Upper lobe of left lung (tissue), 6 donors: ENCODE results near the gene NCAN. TPM values are rescaled to one million over a fixed set of nuclear protein-coding genes. Genes with fewer than 3 reads are reported as not detected.

Experiments
- ATAC-seq, 2 donors: fragments of 200-7000 bp; cut with Tn5 transposase; one replicate each; pipeline ENCODE4 v1.9.1; 2022; ENCODE audit warnings: mild to moderate bottlenecking in 2 of 2, moderate library complexity in 2 of 2; ENCODE audit not compliant: low FRiP score in 2 of 2
- DNase-seq, 2 donors: peaks; one replicate each; pipeline ENCODE4 v3.0.0-alpha.2; 2019 to 2020
- H3K27ac ChIP-seq, 4 donors: fragments of 200-600 bp; sonication (generic); one replicate each; pipeline ENCODE4 v1.5.1; 2016 to 2019
- H3K27me3 ChIP-seq, 4 donors: fragments of 200-600 bp; sonication (generic); one replicate each; pipeline ENCODE4 v1.5.1; 2017 to 2019
- H3K36me3 ChIP-seq, 4 donors: fragments of 200-600 bp; sonication (generic); one replicate each; pipeline ENCODE4 v1.5.1; 2016 to 2019
- H3K4me1 ChIP-seq, 4 donors: fragments of 200-600 bp; sonication (generic); one replicate each; pipeline ENCODE4 v1.5.1; 2018 to 2019
- H3K4me3 ChIP-seq, 4 donors: fragments of 200-600 bp; sonication (generic); one replicate each; pipeline ENCODE4 v1.5.1; 2017 to 2019; ENCODE audit warnings: mild to moderate bottlenecking in 2 of 4, moderate library complexity in 1 of 4
- H3K9me3 ChIP-seq, 4 donors: fragments of 200-600 bp; sonication (generic); one replicate each; pipeline ENCODE4 v1.5.1; 2018 to 2019
- CTCF ChIP-seq, 6 experiments: fragments of 450-650 bp in 4 of 6; fragments of 200-600 bp in 2 of 6; sonication (generic) in 2 of 6; IDR thresholded peaks; one replicate each; pipeline ENCODE4 v1.5.1; 2016 to 2019; ENCODE audit warnings: antibody characterized with exemption in 6 of 6
- EP300 ChIP-seq, 4 donors: sonication (generic); formaldehyde crosslinking; IDR thresholded peaks; one replicate each; pipeline ENCODE4 v1.5.1; 2017; ENCODE audit warnings: antibody characterized with exemption in 4 of 4, control low read depth in 2 of 4
- POLR2A ChIP-seq, 4 donors: fragments of 450-650 bp; IDR thresholded peaks; one replicate each; pipeline ENCODE4 v1.5.1; 2016 to 2017; ENCODE audit warnings: antibody characterized with exemption in 4 of 4, mild to moderate bottlenecking in 2 of 4
- POLR2AphosphoS5 ChIP-seq, 2 donors: sonication (generic); formaldehyde crosslinking; IDR thresholded peaks; one replicate each; pipeline ENCODE4 v1.5.1; 2017; ENCODE audit warnings: antibody characterized with exemption in 2 of 2
- WGBS, 2 donors: methylation state at CpG; one replicate each; pipeline ENCODE4 v1.1.5; 2017 to 2018; 5-methylcytosine and 5-hydroxymethylcytosine counted together
- total RNA-seq, 6 donors: library from RNA; depleted of rRNA in 4 of 6; stranded (reverse); fragments of >200 nt in 4 of 6; gene quantifications; one replicate each; pipeline versions ENCODE4 v1.1.0 to v1.2.1, GENCODE V29; 2016 to 2021
- donor health status: DM: no; HTN: no; CAD: no; lungs with moderate emphysema.
- donor health status: DM: no; HTN: yes; CAD: no; lungs with severe emphysema.

NCAN gene
- total RNA-seq, 6 donors from 2014 or later: 3.1 TPM; not detected in 5

GRCh38 chr19:19267305-19267704 lies 55.5 kb downstream of the NCAN start:
- no peaks in the 10 kb centered on the region for H3K9me3 ChIP-seq
- TF ChIP-seq CTCF (IDR thresholded peaks at IDR 0.05) (no peak), POLR2AphosphoS5 (IDR thresholded peaks at IDR 0.05) (no peak)
- H3K27ac ChIP-seq: no peak overlapping the region
- no peak for DNase-seq
- H3K4me3 ChIP-seq: no peak overlapping the region
- H3K36me3 ChIP-seq: no peaks in the 10 kb centered on the region
- H3K4me1 ChIP-seq: no peaks in the 10 kb centered on the region
- peaks cover 0 to 8% (median 3%) of the 10 kb centered on the region in 4 donors for H3K27me3 ChIP-seq
- WGBS, 2 donors: 96 to 100% methylated on average over 3 of the region's 3 CpGs
- ATAC-seq: no peak

- ATAC-seq (no peak), DNase-seq (no peak)
- 67 to 82% methylated on average over 6 to 10 of the region's 10 CpGs for WGBS, 2 donors
- H3K27me3 ChIP-seq: peaks cover 0 to 8% (median 4%) of the 10 kb centered on the region in 4 donors
- H3K27ac ChIP-seq: no peak overlapping the region
- no peak overlapping the region for H3K4me3 ChIP-seq
- H3K36me3 ChIP-seq: no peaks in the 10 kb centered on the region
- H3K9me3 ChIP-seq: no peaks in the 10 kb centered on the region
- TF ChIP-seq POLR2AphosphoS5 (IDR thresholded peaks at IDR 0.05) (no peak), EP300 (IDR thresholded peaks at IDR 0.05) (no peak), POLR2A (IDR thresholded peaks at IDR 0.05) (no peak), CTCF (IDR thresholded peaks at IDR 0.05) (no peak)
- H3K4me1 ChIP-seq: peaks cover 5 to 10% (median 8%) of the 10 kb centered on the region in 4 donors
Observed at GRCh38 chr19:19268453-19269385, 57.0 kb downstream of the NCAN start.

- no peak for TF ChIP-seq EP300 (IDR thresholded peaks at IDR 0.05)
- TF ChIP-seq POLR2AphosphoS5 (IDR thresholded peaks at IDR 0.05): no peak
- no peak for TF ChIP-seq POLR2A (IDR thresholded peaks at IDR 0.05)
- H3K4me1 ChIP-seq: peaks cover 5 to 10% (median 8%) of the 10 kb centered on the region in 4 donors
- no peak overlapping the region for H3K4me3 ChIP-seq
- H3K27me3 ChIP-seq: peaks cover 0 to 8% (median 4%) of the 10 kb centered on the region in 4 donors
- H3K9me3 ChIP-seq: no peaks in the 10 kb centered on the region
- ATAC-seq (no peak), DNase-seq (no peak)
- H3K36me3 ChIP-seq: peaks cover 0 to 2% (median under 1%) of the 10 kb centered on the region in 4 donors
- 76 to 77% methylated on average over 18 of the region's 18 CpGs for WGBS, 2 donors
- H3K27ac ChIP-seq: no peak overlapping the region
Observed at GRCh38 chr19:19269952-19270694, 58.4 kb downstream of the NCAN start.

GRCh38 chr19:19270749-19271571 lies 59.2 kb downstream of the NCAN start:
- TF ChIP-seq CTCF (IDR thresholded peaks at IDR 0.05) (no peak), EP300 (IDR thresholded peaks at IDR 0.05) (no peak), POLR2A (IDR thresholded peaks at IDR 0.05) (no peak), POLR2AphosphoS5 (IDR thresholded peaks at IDR 0.05) (no peak)
- 92 to 96% methylated on average over 6 to 8 of the region's 8 CpGs for WGBS, 2 donors
- H3K27ac ChIP-seq: no peak overlapping the region
- ATAC-seq: no peak
- peaks cover 0 to 8% (median 4%) of the 10 kb centered on the region in 4 donors for H3K27me3 ChIP-seq
- no peaks in the 10 kb centered on the region for H3K9me3 ChIP-seq
- peaks cover 5 to 10% (median 8%) of the 10 kb centered on the region in 4 donors for H3K4me1 ChIP-seq
- DNase-seq: no peak
- no peak overlapping the region for H3K4me3 ChIP-seq
- peaks cover 0 to 11% (median 8%) of the 10 kb centered on the region in 4 donors for H3K36me3 ChIP-seq
